ENCODE data around the gene SESN3.

- TF ChIP-seq, protein P1, sequence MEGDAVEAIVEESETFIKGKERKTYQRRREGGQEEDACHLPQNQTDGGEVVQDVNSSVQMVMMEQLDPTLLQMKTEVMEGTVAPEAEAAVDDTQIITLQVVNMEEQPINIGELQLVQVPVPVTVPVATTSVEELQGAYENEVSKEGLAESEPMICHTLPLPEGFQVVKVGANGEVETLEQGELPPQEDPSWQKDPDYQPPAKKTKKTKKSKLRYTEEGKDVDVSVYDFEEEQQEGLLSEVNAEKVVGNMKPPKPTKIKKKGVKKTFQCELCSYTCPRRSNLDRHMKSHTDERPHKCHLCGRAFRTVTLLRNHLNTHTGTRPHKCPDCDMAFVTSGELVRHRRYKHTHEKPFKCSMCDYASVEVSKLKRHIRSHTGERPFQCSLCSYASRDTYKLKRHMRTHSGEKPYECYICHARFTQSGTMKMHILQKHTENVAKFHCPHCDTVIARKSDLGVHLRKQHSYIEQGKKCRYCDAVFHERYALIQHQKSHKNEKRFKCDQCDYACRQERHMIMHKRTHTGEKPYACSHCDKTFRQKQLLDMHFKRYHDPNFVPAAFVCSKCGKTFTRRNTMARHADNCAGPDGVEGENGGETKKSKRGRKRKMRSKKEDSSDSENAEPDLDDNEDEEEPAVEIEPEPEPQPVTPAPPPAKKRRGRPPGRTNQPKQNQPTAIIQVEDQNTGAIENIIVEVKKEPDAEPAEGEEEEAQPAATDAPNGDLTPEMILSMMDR (IDR thresholded peaks at IDR 0.05; ENCODE audit: borderline replicate concordance, extremely low read depth, low read length, poor library complexity, severe bottlenecking): no peak
- TF ChIP-seq EZH2 (IDR thresholded peaks at IDR 0.05; ENCODE audit: borderline replicate concordance, low read depth, low read length, severe bottlenecking): no peak
Observed at GRCh38 chr11:95156133-95156721, 74.8 kb downstream of the SESN3 start.
